T-cell (primary cell): ENCODE results near the gene DARS1. TPM values are rescaled to one million over a fixed set of nuclear protein-coding genes. Genes with fewer than 3 reads are reported as not detected.

ENCODE experiments used
- ATAC-seq, 4 experiments: fragments of 200-7000 bp in 3 of 4; fragments of 150-1000 bp in 1 of 4; cut with Tn5 transposase; replicated peaks in 1 of 4; 1 replicate in 3 of 4; 2 replicates in 1 of 4; pipeline ENCODE4 v1.10.0; 2021; ENCODE audit warnings: moderate library complexity in 3 of 4, mild to moderate bottlenecking in 2 of 4, moderate number of reproducible peaks in 1 of 4
- CTCF ChIA-PET, 2 donors: fragments of 300-600 bp; sonication (Branson Sonifier 250); formaldehyde crosslinking; loops; one replicate each; lab custom pipeline; 2022; ENCODE audit warnings: antibody characterized with exemption in 2 of 2; lab: Charles Lee
- POLR2A ChIA-PET, 2 donors: fragments of 300-600 bp; sonication (Branson Sonifier 250); formaldehyde crosslinking; loops; one replicate each; lab custom pipeline; 2022; ENCODE audit warnings: antibody characterized with exemption in 2 of 2; lab: Charles Lee
- DNase-seq, 35 experiments: peaks; one replicate each; pipeline versions ENCODE4 v3.0.0 to v3.0.0-alpha.2; 2013 to 2023
- H3K27ac ChIP-seq: one replicate; pipeline ENCODE4 v1.5.1; 2013; ENCODE audit warnings: low read length
- H3K27me3 ChIP-seq, 2 experiments: replicated peaks in 1 of 2; 1 replicate in 1 of 2; 2 replicates in 1 of 2; pipeline versions ENCODE4 v1.6.1 to v1.7.0; 2013; ENCODE audit warnings: low read length in 1 of 2, mixed read lengths in 1 of 2; ENCODE audit not compliant: control insufficient read depth in 2 of 2, insufficient read depth in 2 of 2; ENCODE audit errors: extremely low read depth in 1 of 2
- H3K36me3 ChIP-seq, 2 donors: 1 replicate in 1 of 2; 2 replicates in 1 of 2; pipeline versions ENCODE4 v1.6.1 to v1.7.0; 2013; ENCODE audit warnings: low read length in 1 of 2; ENCODE audit not compliant: control insufficient read depth in 2 of 2, insufficient read depth in 1 of 2; ENCODE audit errors: extremely low read depth in 1 of 2
- H3K4me1 ChIP-seq, 2 experiments: 1 replicate in 1 of 2; 2 replicates in 1 of 2; pipeline versions ENCODE4 v1.6.1 to v1.7.0; 2013; ENCODE audit warnings: low read length in 2 of 2, mixed read lengths in 1 of 2; ENCODE audit not compliant: insufficient read depth in 2 of 2, control insufficient read depth in 1 of 2; ENCODE audit errors: extremely low read depth in 1 of 2
- H3K4me3 ChIP-seq, 2 donors: 1 replicate in 1 of 2; 2 replicates in 1 of 2; pipeline versions ENCODE4 v1.5.1 to v1.7.0; 2013; ENCODE audit warnings: mild to moderate bottlenecking in 2 of 2, low read length in 1 of 2, moderate library complexity in 1 of 2; ENCODE audit not compliant: control insufficient read depth in 1 of 2; ENCODE audit errors: extremely low read depth in 1 of 2
- H3K9me3 ChIP-seq: 2 replicates; pipeline ENCODE4 v1.7.0; 2013
- H3K27ac Mint-ChIP-seq, 2 donors: one replicate each; pipeline ENCODE4 v1.8.0; 2020 to 2021; ENCODE audit warnings: mild to moderate bottlenecking in 2 of 2, mixed read lengths in 2 of 2
- H3K27me3 Mint-ChIP-seq, 2 donors: one replicate each; pipeline ENCODE4 v1.8.0; 2021 to 2022; ENCODE audit warnings: mixed read lengths in 2 of 2
- H3K36me3 Mint-ChIP-seq: one replicate; pipeline ENCODE4 v1.8.0; 2021; ENCODE audit warnings: mixed read lengths
- H3K4me1 Mint-ChIP-seq, 3 donors: one replicate each; pipeline ENCODE4 v1.8.0; 2020 to 2022; ENCODE audit warnings: mixed read lengths in 3 of 3, mild to moderate bottlenecking in 1 of 3
- H3K4me3 Mint-ChIP-seq, 3 donors: one replicate each; pipeline ENCODE4 v1.8.0; 2020 to 2022; ENCODE audit warnings: mild to moderate bottlenecking in 3 of 3, mixed read lengths in 3 of 3, moderate library complexity in 3 of 3
- H3K9me3 Mint-ChIP-seq, 3 donors: one replicate each; pipeline ENCODE4 v1.8.0; 2020 to 2022; ENCODE audit warnings: mixed read lengths in 3 of 3
- WGBS: methylation state at CpG from one replicate; pipeline ENCODE4 v1.1.5; 2013; ENCODE audit warnings: missing lambda C conversion rate; ENCODE audit not compliant: insufficient coverage; 5-methylcytosine and 5-hydroxymethylcytosine counted together
- total RNA-seq, 35 experiments: library from RNA in 6 of 35; stranded (reverse) in 6 of 35; fragments of 120-200 nt in 1 of 35; gene quantifications; one replicate each; pipeline versions ENCODE4 v1.2.1 to v1.2.4 and lab custom pipeline; 2013 to 2026

Gene DARS1
- total RNA-seq, 5 donors from 2014 or later (not counting 1 experiment from before 2014, with no cell fraction given): 48.2 to 77.4 (median 69.4) TPM

DNA sequence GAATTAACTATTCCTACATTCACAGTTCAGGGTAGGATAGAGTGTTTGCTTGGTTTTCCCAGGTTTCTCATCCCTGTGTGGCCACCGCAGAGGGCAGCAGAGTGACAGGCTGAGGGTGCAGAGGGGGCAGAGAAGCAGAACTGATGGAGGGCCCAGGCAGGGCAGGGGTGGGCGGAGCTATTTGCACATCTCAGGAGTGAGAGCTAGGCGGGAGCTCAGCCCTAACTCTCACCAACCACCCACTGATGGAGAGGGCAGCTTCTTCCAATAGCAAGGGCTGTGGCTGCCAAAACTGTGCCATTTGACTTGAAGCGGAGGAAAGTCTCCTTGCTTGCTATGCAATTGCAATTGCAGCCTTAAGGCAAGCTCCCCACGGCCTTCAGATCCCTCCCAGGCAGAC lies 12.0 kb upstream of the DARS1 start:
- Histone ChIP-seq H3K4me1 (peaks cover 0 to 5% of the 10 kb centered on the region in 2 experiments), H3K9me3 (no peaks in the 10 kb centered on the region), H3K27me3 (no peaks in the 10 kb centered on the region), H3K36me3 (no peaks in the 10 kb centered on the region), H3K4me3 (no peak overlapping the region), H3K27ac (no peak overlapping the region)
- Mint-ChIP-seq H3K4me1 (peaks cover 14 to 29% (median 22%) of the 10 kb centered on the region in 3 donors), H3K9me3 (no peaks in the 10 kb centered on the region), H3K27me3 (no peaks in the 10 kb centered on the region), H3K36me3 (peaks cover 7% of the 10 kb centered on the region), H3K4me3 (no peak overlapping the region), H3K27ac (no peak overlapping the region)
- peak; percentile 42 to 57 (median 50) for ATAC-seq
- ChIA-PET CTCF (interaction anchor here in 1 of 2 donors (0.8 to 1.7 kb wide), 3 partner anchors 8 to 72 kb away, joined by 3 to 4 read pairs (median 3); no protein-coding TSS in a partner anchor), POLR2A (interaction anchor here in 1 of 2 donors (0.5 to 0.9 kb wide), 3 partner anchors 46 to 227 kb away, joined by 3 to 8 read pairs (median 4); no protein-coding TSS in a partner anchor)
- 90% methylated on average over 2 of the region's 5 CpGs for whole genome bisulfite sequencing
- peak in 5 of 35 experiments; percentile 5 to 21 (median 14) for DNase-seq

GRCh38 chr2:135996304-135996703 lies 10.9 kb upstream of the DARS1 start:
- no peak for DNase-seq
- ChIA-PET POLR2A (interaction anchor here in 1 of 2 donors (0.5 to 0.6 kb wide), 2 partner anchors 9 to 36 kb away, joined by 3 to 4 read pairs; no protein-coding TSS in a partner anchor), CTCF (interaction anchor here in 1 of 2 donors (1.7 kb wide), 2 partner anchors 19 to 73 kb away, joined by 3 to 4 read pairs; no protein-coding TSS in a partner anchor)
- Mint-ChIP-seq H3K27ac (no peak overlapping the region), H3K4me1 (peaks cover 14 to 27% (median 21%) of the 10 kb centered on the region in 3 donors), H3K9me3 (no peaks in the 10 kb centered on the region), H3K36me3 (peaks cover 10% of the 10 kb centered on the region), H3K27me3 (no peaks in the 10 kb centered on the region), H3K4me3 (no peak overlapping the region)
- no peak for ATAC-seq
- Histone ChIP-seq H3K4me1 (peaks cover 0 to 5% of the 10 kb centered on the region in 2 experiments), H3K27ac (no peak overlapping the region), H3K27me3 (no peaks in the 10 kb centered on the region), H3K4me3 (no peak overlapping the region), H3K9me3 (no peaks in the 10 kb centered on the region), H3K36me3 (no peaks in the 10 kb centered on the region)
- WGBS: 40% methylated on average over 1 of the region's 2 CpGs

GRCh38 chr2:135994281-135994680 lies 8.9 kb upstream of the DARS1 start:
- ChIA-PET CTCF (no interaction called here), POLR2A (no interaction called here)
- 100% methylated on average over 1 of the region's 3 CpGs for WGBS
- peaks cover 10 to 23% (median 10%) of the 10 kb centered on the region in 3 donors for H3K4me1 Mint-ChIP-seq
- peaks cover 6% of the 10 kb centered on the region for H3K36me3 Mint-ChIP-seq
- H3K27ac Mint-ChIP-seq: no peak overlapping the region
- Histone ChIP-seq H3K27ac (no peak overlapping the region), H3K36me3 (no peaks in the 10 kb centered on the region), H3K4me3 (no peak overlapping the region), H3K4me1 (peaks cover 0 to 5% of the 10 kb centered on the region in 2 experiments), H3K9me3 (no peaks in the 10 kb centered on the region), H3K27me3 (no peaks in the 10 kb centered on the region)
- no peak overlapping the region for H3K4me3 Mint-ChIP-seq
- no peaks in the 10 kb centered on the region for H3K9me3 Mint-ChIP-seq
- ATAC-seq: no peak
- no peaks in the 10 kb centered on the region for H3K27me3 Mint-ChIP-seq
- no peak for DNase-seq

GRCh38 chr2:135993421-135993820 lies 8.0 kb upstream of the DARS1 start:
- CTCF ChIA-PET: no interaction called here

GRCh38 chr2:135991861-135992260 lies 6.4 kb upstream of the DARS1 start:
- no peak for DNase-seq
- ATAC-seq: no peak
- POLR2A ChIA-PET: interaction anchor here in 1 of 2 donors (0.5 kb wide), 1 partner anchor 42 kb away, joined by 3 read pairs; no protein-coding TSS in a partner anchor

More at GRCh38 chr2:135993421-135993820, 8.0 kb upstream of the DARS1 start:
- H3K4me3 Mint-ChIP-seq: no peak overlapping the region
- no peak overlapping the region for H3K27ac Mint-ChIP-seq
- POLR2A ChIA-PET: interaction anchor here in 1 of 2 donors (0.5 kb wide), 1 partner anchor 110 kb away, joined by 4 read pairs; no protein-coding TSS in a partner anchor
- H3K36me3 ChIP-seq: no peaks in the 10 kb centered on the region
- no peak overlapping the region for H3K27ac ChIP-seq
- no peaks in the 10 kb centered on the region for H3K9me3 ChIP-seq
- H3K9me3 Mint-ChIP-seq: no peaks in the 10 kb centered on the region
- DNase-seq (no peak), ATAC-seq (no peak)
- peaks cover 0 to 5% of the 10 kb centered on the region in 2 experiments for H3K4me1 ChIP-seq
- H3K27me3 ChIP-seq: no peaks in the 10 kb centered on the region
- no peak overlapping the region for H3K4me3 ChIP-seq
- peaks cover 6% of the 10 kb centered on the region for H3K36me3 Mint-ChIP-seq
- peaks cover 10 to 20% (median 10%) of the 10 kb centered on the region in 3 donors for H3K4me1 Mint-ChIP-seq
- no peaks in the 10 kb centered on the region for H3K27me3 Mint-ChIP-seq

DNA sequence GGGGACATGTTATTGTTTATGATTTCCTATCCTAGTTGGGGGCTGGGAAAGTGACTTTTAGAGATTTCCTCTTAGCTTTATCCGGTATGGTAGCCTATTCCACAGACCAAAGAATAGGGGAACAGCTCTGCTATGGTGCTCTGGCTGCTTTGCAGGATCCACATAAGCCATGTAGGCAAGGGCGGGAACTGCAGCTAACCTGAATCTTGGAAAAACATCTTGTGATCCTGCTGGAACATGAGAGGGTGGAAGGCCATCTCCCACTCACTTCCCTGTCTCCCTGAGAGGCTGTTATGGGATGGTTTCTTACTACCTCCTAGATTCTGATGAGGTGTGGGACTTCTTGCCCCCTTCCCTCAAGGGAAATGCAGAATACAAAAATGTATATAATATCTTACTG lies 2.0 kb upstream of the DARS1 start:
- POLR2A ChIA-PET: no interaction called here
- no peaks in the 10 kb centered on the region for H3K27me3 ChIP-seq

More at GRCh38 chr2:135991861-135992260, 6.4 kb upstream of the DARS1 start:
- Histone ChIP-seq H3K27ac (no peak overlapping the region), H3K27me3 (no peaks in the 10 kb centered on the region), H3K4me1 (no peaks in the 10 kb centered on the region), H3K4me3 (no peak overlapping the region), H3K9me3 (no peaks in the 10 kb centered on the region), H3K36me3 (no peaks in the 10 kb centered on the region)
- H3K4me1 Mint-ChIP-seq: peaks cover 6 to 7% (median 6%) of the 10 kb centered on the region in 3 donors
- WGBS: 100% methylated on average over 2 of the region's 4 CpGs
- H3K27me3 Mint-ChIP-seq: no peaks in the 10 kb centered on the region
- H3K27ac Mint-ChIP-seq: no peak overlapping the region
- H3K9me3 Mint-ChIP-seq: no peaks in the 10 kb centered on the region
- peaks cover 6% of the 10 kb centered on the region for H3K36me3 Mint-ChIP-seq
- H3K4me3 Mint-ChIP-seq: no peak overlapping the region
- CTCF ChIA-PET: no interaction called here

More for the DNA sequence above, 2.0 kb upstream of the DARS1 start:
- H3K4me1 ChIP-seq: peaks cover 8 to 13% of the 10 kb centered on the region in 2 experiments
- no peak overlapping the region for H3K27ac ChIP-seq
- H3K9me3 Mint-ChIP-seq: no peaks in the 10 kb centered on the region
- no peaks in the 10 kb centered on the region for H3K36me3 ChIP-seq
- no peak overlapping the region for H3K4me3 ChIP-seq
- ATAC-seq: no peak
- H3K27ac Mint-ChIP-seq: no peak overlapping the region
- peak overlapping the region in 1 of 3 donors; percentile 9 for H3K4me3 Mint-ChIP-seq
- peaks cover 30 to 32% (median 32%) of the 10 kb centered on the region in 3 donors for H3K4me1 Mint-ChIP-seq
- no peak for DNase-seq
- H3K9me3 ChIP-seq: no peaks in the 10 kb centered on the region
- H3K27me3 Mint-ChIP-seq: no peaks in the 10 kb centered on the region
- 100% methylated on average over 1 of the region's 2 CpGs for WGBS
- H3K36me3 Mint-ChIP-seq: peaks cover 9% of the 10 kb centered on the region
- CTCF ChIA-PET: no interaction called here
